Hematopoietic multipotent progenitor cell treated with erythropoietin and hydrocortisone succinate and interleukin-3 and kit ligand, for 6 days (in vitro differentiated cells): ENCODE measurements around the gene TIAM2.

Experiments
- DNase-seq: peaks from one replicate; pipeline ENCODE4 v3.0.0-alpha.2; 2015

Gene TIAM2

GRCh38 chr6:155244434-155244833 is 249.3 kb downstream of the TIAM2 start:
- no peak for DNase-seq

- DNase-seq, result no peak
Observed at GRCh38 chr6:155245193-155245592, 250.1 kb downstream of the TIAM2 start.

GRCh38 chr6:155245831-155246230 is 250.7 kb downstream of the TIAM2 start:
- DNase-seq, result no peak

DNA sequence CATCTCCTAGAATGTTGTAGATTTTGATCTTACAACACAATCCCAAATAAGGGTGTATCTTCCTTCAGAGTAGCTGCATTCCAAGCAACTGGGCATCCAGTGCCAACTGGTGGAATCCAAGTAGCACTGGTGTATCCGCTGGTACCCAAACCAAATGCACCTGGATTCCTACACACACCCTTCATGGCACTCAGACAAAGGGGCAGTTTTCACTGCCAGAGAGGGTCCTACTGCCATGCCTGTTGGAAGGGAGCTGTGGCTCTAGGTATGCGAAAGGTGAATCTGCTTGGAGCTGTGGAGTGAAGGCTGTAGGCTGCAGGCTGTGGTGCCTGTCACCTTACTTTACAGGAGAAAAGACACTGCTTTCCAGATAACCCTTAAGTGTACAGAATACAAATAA is 251.7 kb downstream of the TIAM2 start:
- no peak for DNase-seq

- DNase-seq, result no peak
Observed at GRCh38 chr6:155247618-155248007, 252.5 kb downstream of the TIAM2 start.

DNA sequence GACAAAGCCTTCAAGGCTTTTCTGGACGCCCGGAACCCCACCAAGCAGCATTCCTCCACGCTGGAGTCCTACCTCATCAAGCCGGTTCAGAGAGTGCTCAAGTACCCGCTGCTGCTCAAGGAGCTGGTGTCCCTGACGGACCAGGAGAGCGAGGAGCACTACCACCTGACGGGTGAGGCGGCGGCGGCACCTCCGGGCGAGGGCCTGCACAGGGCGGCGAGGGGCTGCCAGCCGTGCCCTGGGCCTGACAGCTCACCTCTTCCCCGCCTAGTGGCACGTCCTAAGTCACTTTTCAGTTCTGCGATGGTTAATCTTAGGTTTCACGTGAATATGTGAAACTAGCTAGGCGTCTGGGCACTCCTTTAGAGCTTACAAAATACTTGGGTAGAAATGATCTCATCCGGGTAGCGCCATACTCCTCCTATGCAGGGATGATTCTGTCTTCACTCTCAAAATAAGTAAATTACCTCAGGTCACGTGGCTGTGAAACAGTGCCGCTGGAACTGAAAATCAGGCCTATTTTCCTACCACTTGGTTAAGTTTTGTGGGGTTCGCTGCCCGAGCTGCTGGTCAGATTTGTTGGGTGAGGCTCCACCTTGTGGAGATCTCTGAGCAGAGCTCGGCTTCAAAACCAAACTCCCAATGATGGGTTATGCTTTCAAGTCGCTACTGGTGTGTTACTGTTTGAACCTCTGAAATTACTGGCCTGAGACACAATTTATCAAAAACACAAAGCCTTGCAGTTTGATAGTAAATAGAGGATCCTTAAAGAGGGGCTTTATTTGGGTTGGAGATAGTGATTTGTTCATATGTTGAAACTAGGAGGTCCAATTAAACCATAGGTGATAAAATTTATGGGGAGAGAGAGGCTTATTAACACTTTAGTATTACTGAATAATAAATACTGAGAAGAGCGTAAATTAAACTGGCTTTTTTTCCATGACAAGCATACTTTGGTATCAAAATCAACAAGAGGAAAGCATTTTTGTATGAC is 253.2 kb downstream of the TIAM2 start:
- DNase-seq, result peak; percentile 59

DNA sequence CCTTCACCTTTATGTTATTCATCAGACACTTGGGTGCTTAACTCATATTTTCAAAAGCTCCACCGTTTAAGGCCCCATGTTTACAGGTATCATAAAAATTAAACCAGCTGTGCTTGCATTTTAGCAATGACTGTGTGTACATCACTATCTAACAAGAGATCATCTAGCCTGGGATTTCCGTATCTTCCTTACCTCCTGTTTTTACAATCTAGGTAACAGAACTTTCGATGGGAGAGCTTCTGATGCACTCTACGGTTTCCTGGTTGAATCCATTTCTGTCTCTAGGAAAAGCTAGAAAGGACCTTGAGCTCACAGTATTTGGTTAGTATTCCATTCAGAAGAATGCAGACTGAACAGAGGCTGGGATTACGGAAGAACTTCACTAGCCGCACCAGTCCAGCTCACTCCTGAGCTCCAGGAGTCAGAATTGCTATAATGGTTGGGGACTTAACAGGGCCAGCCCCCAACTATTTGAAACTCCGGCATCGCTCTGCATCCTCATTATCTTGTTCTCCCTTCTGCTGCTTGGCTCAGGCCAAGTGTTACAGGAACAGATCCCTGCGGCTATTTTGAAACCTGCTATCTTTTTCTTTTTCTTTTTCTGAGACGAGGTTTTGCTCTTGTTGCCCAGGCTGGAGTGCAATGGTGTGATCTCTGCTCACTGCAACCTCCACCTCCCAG is 255.7 kb downstream of the TIAM2 start:
- DNase-seq, result no peak

DNA sequence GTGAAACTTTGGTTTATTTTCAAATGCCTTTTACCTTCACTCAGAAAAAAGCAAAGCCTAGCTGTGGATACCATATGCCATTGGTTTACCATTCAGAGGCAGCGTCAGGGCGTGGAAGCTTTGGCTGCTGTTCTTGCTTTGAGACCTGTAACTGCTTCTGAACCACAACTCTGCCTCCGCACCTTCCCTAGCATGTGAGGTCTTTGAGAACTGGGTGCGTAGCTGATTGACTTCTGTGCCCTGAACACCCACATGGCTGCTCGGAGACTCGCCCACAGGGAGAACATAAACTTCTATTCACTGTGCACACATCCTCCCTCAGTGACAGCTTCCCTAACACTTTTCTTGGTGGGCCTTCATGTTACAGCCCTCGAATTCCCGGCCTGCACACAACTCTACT is 257.5 kb downstream of the TIAM2 start:
- DNase-seq, result no peak

DNA sequence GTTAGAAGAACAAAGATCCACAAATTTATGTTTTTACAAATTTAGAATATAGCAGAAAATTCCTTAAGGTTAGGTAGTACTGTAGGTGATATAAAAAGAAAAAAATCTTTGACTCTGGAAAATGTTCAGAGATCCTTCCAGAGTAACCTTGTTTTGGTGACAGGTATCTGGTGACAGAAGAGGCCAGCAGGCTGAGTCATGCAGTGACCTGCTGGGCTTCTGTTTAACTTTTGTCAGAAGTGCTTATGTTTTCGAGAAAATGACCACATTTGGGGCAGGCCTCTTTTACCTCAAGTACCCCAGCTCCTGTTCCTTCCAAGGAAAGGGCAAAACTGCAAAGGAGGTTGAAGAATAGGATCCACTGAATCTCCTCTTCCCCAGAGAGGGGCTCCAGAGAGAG is 258.2 kb downstream of the TIAM2 start:
- no peak for DNase-seq

GRCh38 chr6:155254139-155254538 is 259.0 kb downstream of the TIAM2 start:
- no peak for DNase-seq

DNA sequence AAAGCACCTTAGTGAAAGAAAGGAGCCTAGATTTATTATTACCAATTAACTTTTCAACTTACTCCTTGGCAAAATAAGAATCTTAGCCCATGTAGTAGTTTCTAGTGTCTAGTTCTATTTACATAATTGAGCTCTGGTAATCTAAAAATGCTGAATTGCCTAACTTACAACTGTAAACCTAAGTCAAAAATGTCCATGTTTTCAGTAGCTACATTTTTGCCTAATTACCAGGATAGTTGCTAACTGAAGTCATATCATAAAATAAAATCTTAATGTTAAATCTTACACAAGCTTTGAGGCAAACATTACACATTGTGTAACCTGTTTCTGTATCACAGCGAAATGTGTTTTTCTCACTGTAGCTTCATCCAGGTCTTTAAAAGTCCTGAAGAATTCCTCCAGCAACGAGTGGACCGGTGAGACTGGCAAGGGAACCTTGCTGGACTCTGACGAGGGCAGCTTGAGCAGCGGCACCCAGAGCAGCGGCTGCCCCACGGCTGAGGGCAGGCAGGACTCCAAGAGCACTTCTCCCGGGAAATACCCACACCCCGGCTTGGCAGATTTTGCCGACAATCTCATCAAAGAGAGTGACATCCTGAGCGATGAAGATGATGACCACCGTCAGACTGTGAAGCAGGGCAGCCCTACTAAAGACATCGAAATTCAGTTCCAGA is 261.1 kb downstream of the TIAM2 start:
- no peak for DNase-seq

DNA sequence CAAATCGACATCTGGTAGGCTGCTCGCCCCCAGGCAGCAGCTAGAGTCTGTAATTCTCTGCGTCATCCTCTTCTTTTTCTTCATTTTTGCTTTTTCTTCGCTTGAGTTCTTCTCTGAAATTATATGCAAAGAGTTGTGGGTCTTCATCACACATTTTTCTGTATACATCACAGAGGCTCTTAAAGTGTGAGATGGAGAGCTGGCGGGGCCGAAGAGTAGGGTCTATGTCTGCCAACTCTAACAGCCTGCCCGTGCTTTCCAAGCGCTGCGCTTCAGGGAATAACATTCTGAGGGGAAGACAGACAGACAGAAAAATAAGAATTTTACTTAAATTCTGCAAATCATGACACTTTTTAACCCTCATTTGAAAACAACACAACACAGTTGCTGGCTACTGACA is 262.7 kb downstream of the TIAM2 start:
- no peak for DNase-seq

GRCh38 chr6:155259204-155259603 is 264.1 kb downstream of the TIAM2 start:
- no peak for DNase-seq

DNA sequence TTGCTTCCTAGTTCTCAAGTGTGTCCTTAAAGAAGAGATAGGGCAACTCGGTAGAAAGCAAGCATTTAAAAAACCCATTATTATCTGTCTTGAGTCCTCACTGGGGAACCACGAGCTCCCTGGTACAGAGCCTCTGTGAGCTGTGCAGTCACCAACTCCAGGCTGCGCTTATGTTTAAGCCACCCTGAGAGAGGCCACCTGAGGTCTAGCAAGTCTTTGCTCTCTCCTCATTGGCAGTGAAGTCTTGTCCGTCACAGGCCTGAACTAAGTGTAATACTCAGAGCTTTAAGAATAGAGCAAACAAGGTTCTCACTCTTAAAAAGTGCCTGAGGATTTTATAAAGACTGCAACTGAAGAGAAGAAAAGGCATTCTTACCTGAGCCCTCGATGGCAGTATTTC is 264.8 kb downstream of the TIAM2 start:
- no peak for DNase-seq

- DNase-seq, result no peak
Observed at GRCh38 chr6:155260686-155261085, 265.6 kb downstream of the TIAM2 start.

DNA sequence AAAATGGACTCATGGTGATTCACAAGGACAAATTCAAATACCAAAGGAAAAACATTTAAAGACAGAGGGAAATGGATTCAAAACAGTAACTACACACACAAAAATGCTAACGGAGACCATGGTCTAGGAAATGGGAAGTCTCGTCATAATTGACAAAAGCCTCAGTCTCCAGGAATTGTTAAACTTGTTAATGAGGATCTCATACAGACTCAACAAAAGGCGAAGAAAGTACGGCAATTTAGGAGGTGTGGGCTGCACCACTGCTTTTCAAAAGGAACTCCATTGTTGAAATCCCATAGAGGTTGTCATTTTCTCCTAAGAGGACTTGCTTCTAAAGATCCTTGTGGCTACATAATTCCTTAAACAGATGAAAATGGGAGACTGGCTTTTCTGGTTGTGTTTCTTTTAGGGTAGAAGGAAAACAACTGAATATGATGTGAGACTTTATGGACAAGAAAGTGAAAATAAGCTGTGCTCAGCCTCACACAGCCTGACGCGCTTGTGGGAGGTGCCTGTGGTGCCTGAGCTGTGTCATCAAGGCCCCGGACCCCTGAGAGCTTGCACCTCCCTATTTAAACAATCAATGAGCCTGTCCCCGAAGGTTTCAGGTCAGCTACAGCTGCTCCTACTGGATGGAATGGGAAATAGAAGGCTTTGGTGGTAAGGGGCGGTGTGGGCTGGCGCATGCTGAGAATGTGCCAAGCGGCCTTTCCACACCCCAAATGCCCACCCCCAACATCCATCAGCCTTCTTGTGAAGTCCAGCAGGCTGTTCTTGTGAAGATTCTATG is 266.2 kb downstream of the TIAM2 start:
- DNase-seq, result no peak

- no peak for DNase-seq
Observed at GRCh38 chr6:155262655-155263054, 267.5 kb downstream of the TIAM2 start.

DNA sequence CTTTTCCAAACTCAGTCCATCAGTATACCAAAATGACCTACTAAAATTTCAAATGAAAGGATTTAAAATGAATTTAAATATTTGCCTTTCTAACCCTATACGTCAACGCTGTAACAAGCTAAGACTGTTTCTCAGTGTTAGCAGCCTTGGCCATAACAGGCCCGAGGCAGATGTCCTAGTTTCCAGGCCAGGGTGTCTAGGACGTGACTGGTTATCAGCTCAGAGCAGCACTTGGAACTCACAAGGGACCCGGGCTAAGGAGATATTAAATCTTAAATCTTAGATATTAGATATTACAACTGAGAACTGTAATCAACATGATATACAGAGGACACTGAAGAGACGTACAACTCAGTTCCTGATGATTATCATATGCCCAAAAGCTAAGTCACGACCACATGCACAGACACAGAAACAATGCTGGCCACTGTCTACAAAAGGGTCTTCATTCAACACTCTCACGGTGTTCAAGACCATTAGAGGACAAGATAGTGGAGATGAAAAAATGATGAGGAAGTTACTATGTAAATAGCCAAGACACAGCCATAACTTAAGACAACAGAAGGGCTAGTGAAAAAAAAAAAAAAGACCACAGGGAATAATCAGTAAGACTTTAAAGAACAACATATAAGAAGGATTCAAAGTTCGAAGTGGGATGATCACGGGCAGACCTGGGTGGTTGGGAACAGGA is 268.4 kb downstream of the TIAM2 start, which contains the start of gene CLDN20:
CLDN20 (plus strand) TSS at position 641 of the 691 bp plus-strand sequence. CDS start 11,707 bp downstream, outside the sequence.
- peak; percentile 6 for DNase-seq

- no peak for DNase-seq
Observed at GRCh38 chr6:155264693-155265320, 269.7 kb downstream of the TIAM2 start.

DNA sequence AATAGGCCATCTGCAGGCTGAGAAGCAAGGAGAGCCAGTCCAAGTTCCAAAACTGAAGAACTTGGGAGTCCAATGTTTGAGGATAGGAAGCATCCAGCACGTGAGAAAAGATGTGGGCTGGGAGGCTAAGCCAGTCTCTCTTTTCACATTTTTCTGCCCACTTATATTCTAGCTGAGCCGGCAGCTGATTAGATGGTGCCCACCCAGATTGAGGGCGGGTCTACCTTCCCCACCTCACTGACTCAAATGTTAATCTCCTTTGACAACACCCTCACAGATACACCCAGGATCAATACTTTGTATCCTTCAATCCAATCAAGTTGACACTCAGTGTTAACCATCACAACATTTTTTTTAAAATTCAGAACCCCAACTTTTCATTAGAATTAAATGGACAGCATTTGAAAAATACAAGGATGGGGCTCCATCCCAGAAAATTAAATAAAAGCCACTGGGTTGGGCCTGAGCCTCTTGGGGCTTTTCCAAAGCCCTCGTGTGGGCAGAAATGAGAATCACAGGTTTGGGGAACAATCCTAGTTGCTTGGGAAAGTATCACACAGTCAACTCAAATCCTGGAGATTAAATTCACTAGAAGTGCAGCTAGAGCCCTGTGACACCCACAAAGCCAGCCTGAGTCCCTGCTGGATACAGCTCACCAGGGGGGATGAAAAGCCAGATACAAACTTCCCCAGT is 270.9 kb downstream of the TIAM2 start:
- DNase-seq, result no peak

DNA sequence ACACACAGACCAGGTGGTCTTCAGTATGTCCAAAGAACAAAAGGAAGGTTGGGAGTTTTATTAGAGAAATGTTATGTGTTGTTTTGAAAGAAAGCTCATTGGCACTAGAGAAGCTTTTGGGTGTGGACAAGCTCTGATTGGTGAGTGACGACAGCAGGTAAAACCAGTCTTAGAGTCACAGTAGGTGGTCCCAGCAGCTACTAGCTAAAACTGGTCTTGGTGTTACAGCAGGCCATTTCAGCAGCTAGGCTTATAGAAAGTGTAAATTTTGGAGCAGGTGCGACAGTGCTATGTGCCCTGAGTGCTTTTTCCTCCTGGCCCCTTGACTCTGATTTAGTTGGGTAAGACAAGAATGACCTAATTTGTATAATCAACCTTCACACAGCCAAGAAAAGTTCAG is 272.3 kb downstream of the TIAM2 start:
- no peak for DNase-seq
